Kidney (tissue), 14 donors: ENCODE measurements around the gene PCSK1. TPM values are rescaled to one million over a fixed set of nuclear protein-coding genes. Genes with fewer than 3 reads are reported as not detected.

ENCODE experiments used
- DNase-seq, 5 donors: peaks; one replicate each; pipeline ENCODE4 v3.0.0-alpha.2; 2013 to 2020
- FAIRE-seq: peaks from 2 replicates; lab custom pipeline; 2012; peaks lifted over from hg19 to GRCh38; lab: Jason Lieb, UNC
- H3K27ac ChIP-seq, 2 donors: one replicate each; pipeline ENCODE4 v1.7.0; 2013; ENCODE audit warnings: low read depth in 2 of 2, low read length in 2 of 2, inconsistent platforms in 1 of 2
- H3K27me3 ChIP-seq: one replicate; pipeline ENCODE4 v1.7.1; 2013; ENCODE audit warnings: low read length, inconsistent platforms; ENCODE audit not compliant: control insufficient read depth, insufficient read depth
- H3K36me3 ChIP-seq, 3 donors: one replicate each; pipeline versions ENCODE4 v1.7.0 to v1.7.1; 2013; ENCODE audit warnings: low read length in 3 of 3, control low read depth in 1 of 3, inconsistent platforms in 1 of 3; ENCODE audit not compliant: insufficient read depth in 3 of 3, control insufficient read depth in 2 of 3
- H3K4me1 ChIP-seq, 3 donors: one replicate each; pipeline versions ENCODE4 v1.7.0 to v1.7.1; 2013; ENCODE audit warnings: low read length in 3 of 3, inconsistent platforms in 1 of 3, low read depth in 1 of 3; ENCODE audit not compliant: control insufficient read depth in 2 of 3, insufficient read depth in 2 of 3
- H3K4me3 ChIP-seq, 3 donors: one replicate each; pipeline versions ENCODE4 v1.7.0 to v1.8.1; 2013; ENCODE audit warnings: low read length in 3 of 3, control low read depth in 1 of 3, inconsistent platforms in 1 of 3
- H3K9ac ChIP-seq, 3 donors: one replicate each; pipeline versions ENCODE4 v1.7.0 to v1.7.1; 2013; ENCODE audit warnings: low read length in 3 of 3, control low read depth in 1 of 3, inconsistent platforms in 1 of 3
- H3K9me3 ChIP-seq, 3 donors: one replicate each; pipeline versions ENCODE4 v1.7.0 to v1.7.1; 2013; ENCODE audit warnings: low read length in 3 of 3, control low read depth in 1 of 3, inconsistent platforms in 1 of 3; ENCODE audit not compliant: control insufficient read depth in 2 of 3, insufficient read depth in 1 of 3
- CTCF ChIP-seq: IDR thresholded peaks from 3 replicates; pipeline ENCODE4 v1.5.1; 2012; ENCODE audit warnings: mild to moderate bottlenecking, moderate library complexity, borderline replicate concordance; ENCODE audit not compliant: insufficient read depth; ENCODE audit errors: extremely low read depth
- intact Hi-C: fragments of 100-400 bp; cut with DNase I; formaldehyde crosslinking; loops from one replicate; pipeline ENCODE4 v1.11.1; 2022
- polyA plus RNA-seq: library from polyadenylated mRNA; stranded (reverse); fragments of 350-450 nt; fragmentation: Illumina TruSeq; extraction: RNeasy Lipid Tissue Mini Kit (QIAGEN cat#74804); gene quantifications from one replicate; pipeline ENCODE4 v1.2.3, GENCODE V29; 2014; ENCODE audit warnings: low read depth, low replicate concordance; ENCODE audit not compliant: insufficient read depth
- total RNA-seq: library from RNA; stranded (reverse); fragmentation: NEBNext Ultra II Directional; extraction: Animal tissue kit (Norgen Biotek cat#: 25700); gene quantifications from one replicate; pipeline ENCODE4 v1.2.1, GENCODE V29; 2021
- donor health status: control.
- donor health status: control.
- donor health status: control.
- donor health status: control.
- donor health status: control.
- donor health status: DM: yes; HTN: yes; CAD: no.
- donor health status: Normal renal cell carcinoma (clear cell type).

Gene PCSK1
- total and polyA plus RNA-seq, 2 donors from 2014 or later, result 0.13 to 1.0 TPM

GRCh38 chr5:96354237-96354636 lies 78.8 kb downstream of the PCSK1 start:
- no peak overlapping the region for H3K4me3 ChIP-seq
- TF ChIP-seq CTCF, result no peak
- FAIRE-seq, result no peak
- no peaks in the 10 kb centered on the region for H3K4me1 ChIP-seq
- no peak for DNase-seq
- H3K27me3 ChIP-seq, result no peaks in the 10 kb centered on the region
- H3K27ac ChIP-seq, result no peak overlapping the region
- no peak overlapping the region for H3K9ac ChIP-seq
- no peaks in the 10 kb centered on the region for H3K36me3 ChIP-seq
- intact Hi-C loops, result no loop called here
- H3K9me3 ChIP-seq, result no peaks in the 10 kb centered on the region

- no peak for FAIRE-seq
- DNase-seq, result no peak
- no peak for TF ChIP-seq CTCF
- Histone ChIP-seq H3K9ac (no peak overlapping the region), H3K36me3 (no peaks in the 10 kb centered on the region), H3K4me1 (no peaks in the 10 kb centered on the region), H3K4me3 (no peak overlapping the region), H3K27ac (no peak overlapping the region), H3K27me3 (no peaks in the 10 kb centered on the region), H3K9me3 (no peaks in the 10 kb centered on the region)
- intact Hi-C loops, result no loop called here
Observed at GRCh38 chr5:96353220-96353619, 79.8 kb downstream of the PCSK1 start.

- DNase-seq (no peak), FAIRE-seq (no peak)
- Histone ChIP-seq H3K9ac (no peak overlapping the region), H3K9me3 (no peaks in the 10 kb centered on the region), H3K27ac (no peak overlapping the region), H3K4me3 (no peak overlapping the region), H3K4me1 (no peaks in the 10 kb centered on the region), H3K36me3 (no peaks in the 10 kb centered on the region), H3K27me3 (no peaks in the 10 kb centered on the region)
- no peak for TF ChIP-seq CTCF
- intact Hi-C loops, result no loop called here
Observed at GRCh38 chr5:96350678-96351077, 82.4 kb downstream of the PCSK1 start.

- TF ChIP-seq CTCF, result no peak
- no peaks in the 10 kb centered on the region for H3K36me3 ChIP-seq
- H3K27ac ChIP-seq, result no peak overlapping the region
- no peak for DNase-seq
- H3K4me3 ChIP-seq, result no peak overlapping the region
- intact Hi-C loops, result loop anchor here (5.0 kb wide), 1 partner anchor 254 kb away; no protein-coding TSS in a partner anchor
- no peak overlapping the region for H3K9ac ChIP-seq
- no peaks in the 10 kb centered on the region for H3K27me3 ChIP-seq
- no peaks in the 10 kb centered on the region for H3K9me3 ChIP-seq
- no peak for FAIRE-seq
- no peaks in the 10 kb centered on the region for H3K4me1 ChIP-seq
Observed at GRCh38 chr5:96348536-96348935, 84.5 kb downstream of the PCSK1 start.
